Endothelial cell of umbilical vein (primary cell): ENCODE measurements around the gene CIP2A. TPM values are rescaled to one million over a fixed set of nuclear protein-coding genes. Genes with fewer than 3 reads are reported as not detected.

ENCODE experiments used
- BruUV-seq: library from RNA; stranded (reverse); fragments of 400-500 nt; replicated peaks from 2 replicates; lab custom pipeline; 2021; lab: Mats Ljungman, UMichigan
- CTCF ChIA-PET: fragments of 300-600, 350-600 bp; sonication (Branson Sonifier 250); formaldehyde crosslinking; loops from one replicate; lab custom pipeline; 2021; ENCODE audit warnings: antibody characterized with exemption, inconsistent platforms; lab: Charles Lee
- POLR2A ChIA-PET: fragments of 300-600, 350-600 bp; sonication (Branson Sonifier 250); formaldehyde crosslinking; loops from one replicate; lab custom pipeline; 2021; ENCODE audit warnings: antibody characterized with exemption, inconsistent platforms; lab: Charles Lee
- DNase-seq: peaks from one replicate; pipeline ENCODE4 v3.0.0-alpha.2; 2011; ENCODE audit warnings: low read depth, low spot score
- FAIRE-seq: peaks from 2 replicates; lab custom pipeline; 2011; peaks lifted over from hg19 to GRCh38; lab: Jason Lieb, UNC
- H2AFZ ChIP-seq: 2 replicates; pipeline ENCODE4 v1.6.0; 2012; ENCODE audit warnings: low read depth, low read length, control low read depth, inconsistent platforms
- H3K27ac ChIP-seq: 2 replicates; pipeline ENCODE4 v1.5.1; 2011; ENCODE audit warnings: low read depth, mild to moderate bottlenecking, control low read depth, low read length, moderate library complexity; ENCODE audit not compliant: insufficient read depth
- H3K27me3 ChIP-seq, 2 experiments: 2 replicates each; pipeline versions ENCODE4 v1.6.0 to v1.6.1; 2011; ENCODE audit warnings: low read length in 2 of 2, mixed read lengths in 1 of 2; ENCODE audit not compliant: control insufficient read depth in 2 of 2, insufficient read depth in 2 of 2
- H3K36me3 ChIP-seq, 2 experiments: 2 replicates in 1 of 2; 3 replicates in 1 of 2; pipeline ENCODE4 v1.5.1; 2011; ENCODE audit warnings: low read length in 2 of 2, mild to moderate bottlenecking in 1 of 2, moderate library complexity in 1 of 2; ENCODE audit not compliant: control insufficient read depth in 2 of 2, insufficient read depth in 2 of 2; ENCODE audit errors: extremely low read depth in 1 of 2
- H3K4me1 ChIP-seq: 3 replicates; pipeline ENCODE4 v1.5.1; 2011; ENCODE audit warnings: mild to moderate bottlenecking, low read length; ENCODE audit not compliant: control insufficient read depth, insufficient read depth; ENCODE audit errors: extremely low read depth
- H3K4me2 ChIP-seq: 2 replicates; pipeline ENCODE4 v1.6.1; 2011; ENCODE audit warnings: low read length, control low read depth, mixed read lengths; ENCODE audit not compliant: insufficient read depth
- H3K4me3 ChIP-seq, 3 experiments: fragments of 200-600 bp in 1 of 3; sonication (generic), shearing (Covaris generic) in 1 of 3; replicated peaks in 1 of 3; 2 replicates each; pipeline ENCODE4 v1.5.1; 2011 to 2016; ENCODE audit warnings: control low read depth in 3 of 3, low read length in 3 of 3, mild to moderate bottlenecking in 2 of 3, inconsistent platforms in 1 of 3, low read depth in 1 of 3, moderate library complexity in 1 of 3; ENCODE audit not compliant: insufficient read depth in 1 of 3
- H3K79me2 ChIP-seq: 2 replicates; pipeline ENCODE4 v1.6.0; 2012; ENCODE audit warnings: low read length, inconsistent platforms; ENCODE audit not compliant: control insufficient read depth, insufficient read depth
- H3K9ac ChIP-seq: replicated peaks from 2 replicates; pipeline ENCODE3; 2011; ENCODE audit warnings: low read length, control low read depth; ENCODE audit not compliant: insufficient read depth; ENCODE audit errors: extremely low read depth
- H3K9me1 ChIP-seq: replicated peaks from 3 replicates; pipeline ENCODE4 v1.6.0; 2011; ENCODE audit warnings: mild to moderate bottlenecking, low read length; ENCODE audit not compliant: control insufficient read depth, insufficient read depth; ENCODE audit errors: extremely low read depth
- H3K9me3 ChIP-seq: replicated peaks from 2 replicates; pipeline ENCODE4 v1.5.1; 2012; ENCODE audit warnings: low read length, inconsistent platforms; ENCODE audit not compliant: control insufficient read depth, insufficient read depth
- H4K20me1 ChIP-seq: replicated peaks from 2 replicates; pipeline ENCODE3; 2011; ENCODE audit warnings: mild to moderate bottlenecking, low read length; ENCODE audit not compliant: control insufficient read depth, insufficient read depth; ENCODE audit errors: extremely low read depth
- EZH2 ChIP-seq: IDR thresholded peaks from 2 replicates; pipeline ENCODE4 v1.6.1; 2012; ENCODE audit warnings: borderline replicate concordance, low read depth, mild to moderate bottlenecking, moderate library complexity, low read length, inconsistent platforms; ENCODE audit not compliant: severe bottlenecking
- FOS ChIP-seq: IDR thresholded peaks from 2 replicates; pipeline ENCODE4 v1.6.1; 2011; ENCODE audit warnings: mild to moderate bottlenecking, low read length, moderate library complexity, borderline replicate concordance; ENCODE audit not compliant: insufficient read depth
- GATA2 ChIP-seq: IDR thresholded peaks from 2 replicates; pipeline ENCODE4 v1.7.0; 2011; ENCODE audit warnings: low read depth, mild to moderate bottlenecking, moderate library complexity, mixed read lengths, low read length; ENCODE audit not compliant: insufficient read length, insufficient read depth
- JUN ChIP-seq: IDR thresholded peaks from 2 replicates; pipeline ENCODE4 v1.6.1; 2011; ENCODE audit warnings: borderline replicate concordance, low read depth; ENCODE audit not compliant: insufficient read length, insufficient read depth
- MYC ChIP-seq: IDR thresholded peaks from one replicate; pipeline ENCODE4 v1.6.1; 2011; ENCODE audit warnings: mild to moderate bottlenecking, low read depth, low read length
- POLR2A ChIP-seq: IDR thresholded peaks from 2 replicates; pipeline ENCODE4 v1.6.1; 2012; ENCODE audit warnings: low read depth, mild to moderate bottlenecking, control low read depth, low read length
- POLR2AphosphoS5 ChIP-seq: IDR thresholded peaks from 2 replicates; pipeline ENCODE4 v1.6.1; 2012; ENCODE audit warnings: low read depth, mild to moderate bottlenecking, control low read depth, low read length, moderate library complexity; ENCODE audit not compliant: insufficient read depth
- dilution Hi-C: fragments of 300-500 bp; cut with MboI; formaldehyde crosslinking; loops from one replicate; pipeline ENCODE4 v1.15.0; 2019; ENCODE audit warnings: low sequenced_read_pairs; ENCODE audit not compliant: extremely low pct_ligation_motif_present
- intact Hi-C: fragments of 100-400 bp; cut with micrococcal nuclease; formaldehyde crosslinking; loops from one replicate; pipeline ENCODE4 v1.10.0; 2022
- polyA plus RNA-seq, 4 experiments: library from polyadenylated mRNA; depleted of rRNA in 3 of 4; stranded (reverse) in 3 of 4; unstranded in 1 of 4; fragments of >200 nt; gene quantifications; 2 replicates each; pipeline versions ENCODE4 v1.2.1 to v1.2.3, GENCODE V29; 2011 to 2012; ENCODE audit warnings: missing spikeins in 1 of 4
- total RNA-seq: library from RNA; stranded (reverse); gene quantifications from 2 replicates; pipeline ENCODE4 v1.2.3, GENCODE V29; 2021
- TF ChIP-seq, protein P1 (sequence below): IDR thresholded peaks from 2 replicates; pipeline ENCODE4 v1.6.1; 2011; ENCODE audit not compliant: insufficient read depth, insufficient read length
- TF ChIP-seq, protein P2 (sequence below), 2 donors: IDR thresholded peaks; 1 replicate in 1 of 2; 2 replicates in 1 of 2; pipeline ENCODE4 v1.5.1; 2011; ENCODE audit warnings: low read length in 2 of 2, mild to moderate bottlenecking in 2 of 2, moderate library complexity in 2 of 2, control low read depth in 1 of 2, inconsistent platforms in 1 of 2, low read depth in 1 of 2; ENCODE audit not compliant: insufficient read depth in 1 of 2; ENCODE audit errors: extremely low read depth in 1 of 2

CIP2A gene
- total and polyA plus RNA-seq, 2 donors (not counting 3 experiments of a cell fraction or from before 2014, with no cell fraction given), result 9.4 to 33.7 TPM

DNA sequence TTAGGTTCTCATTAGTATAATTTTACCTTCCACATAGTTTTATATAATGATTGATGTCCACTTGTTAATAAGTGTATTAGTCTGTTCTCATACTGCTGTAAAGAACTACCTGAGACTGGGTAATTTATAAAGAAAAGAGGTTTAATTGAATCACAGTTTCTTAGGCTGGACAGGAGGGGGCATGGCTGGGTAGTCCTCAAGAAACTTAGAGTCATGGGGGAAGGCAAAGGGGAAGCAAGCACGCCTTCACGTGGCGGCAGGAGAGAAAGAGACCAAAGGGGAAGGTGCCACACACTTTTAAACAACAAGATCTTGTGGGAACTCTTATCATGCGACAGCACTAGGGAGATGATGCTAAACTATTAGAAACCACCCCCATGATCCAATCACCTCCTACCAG, 19.5 kb upstream of the CIP2A start:
- H3K9ac ChIP-seq, result no peak overlapping the region
- H3K9me1 ChIP-seq, result no peaks in the 10 kb centered on the region
- DNase-seq, result no peak
- no peak for FAIRE-seq
- ChIA-PET CTCF (no interaction called here), POLR2A (no interaction called here)
- no peaks in the 10 kb centered on the region for H3K27me3 ChIP-seq
- H3K4me1 ChIP-seq, result peaks cover 5% of the 10 kb centered on the region
- TF ChIP-seq, protein P1, sequence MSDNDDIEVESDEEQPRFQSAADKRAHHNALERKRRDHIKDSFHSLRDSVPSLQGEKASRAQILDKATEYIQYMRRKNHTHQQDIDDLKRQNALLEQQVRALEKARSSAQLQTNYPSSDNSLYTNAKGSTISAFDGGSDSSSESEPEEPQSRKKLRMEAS, result no peak
- TF ChIP-seq EZH2, result no peak
- TF ChIP-seq GATA2, result no peak
- no peak for TF ChIP-seq POLR2A
- no peak for TF ChIP-seq MYC
- no peak for TF ChIP-seq JUN
- no peak for TF ChIP-seq FOS
- TF ChIP-seq POLR2AphosphoS5, result no peak
- TF ChIP-seq, protein P2, sequence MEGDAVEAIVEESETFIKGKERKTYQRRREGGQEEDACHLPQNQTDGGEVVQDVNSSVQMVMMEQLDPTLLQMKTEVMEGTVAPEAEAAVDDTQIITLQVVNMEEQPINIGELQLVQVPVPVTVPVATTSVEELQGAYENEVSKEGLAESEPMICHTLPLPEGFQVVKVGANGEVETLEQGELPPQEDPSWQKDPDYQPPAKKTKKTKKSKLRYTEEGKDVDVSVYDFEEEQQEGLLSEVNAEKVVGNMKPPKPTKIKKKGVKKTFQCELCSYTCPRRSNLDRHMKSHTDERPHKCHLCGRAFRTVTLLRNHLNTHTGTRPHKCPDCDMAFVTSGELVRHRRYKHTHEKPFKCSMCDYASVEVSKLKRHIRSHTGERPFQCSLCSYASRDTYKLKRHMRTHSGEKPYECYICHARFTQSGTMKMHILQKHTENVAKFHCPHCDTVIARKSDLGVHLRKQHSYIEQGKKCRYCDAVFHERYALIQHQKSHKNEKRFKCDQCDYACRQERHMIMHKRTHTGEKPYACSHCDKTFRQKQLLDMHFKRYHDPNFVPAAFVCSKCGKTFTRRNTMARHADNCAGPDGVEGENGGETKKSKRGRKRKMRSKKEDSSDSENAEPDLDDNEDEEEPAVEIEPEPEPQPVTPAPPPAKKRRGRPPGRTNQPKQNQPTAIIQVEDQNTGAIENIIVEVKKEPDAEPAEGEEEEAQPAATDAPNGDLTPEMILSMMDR (IDR thresholded peaks at IDR 0.05; ENCODE audit: extremely low read depth in 1 of 2, insufficient read depth in 1 of 2, low read depth in 1 of 2, low read length in 2 of 2), result no peak
- no peak overlapping the region for H3K4me2 ChIP-seq
- H3K4me3 ChIP-seq, result no peak overlapping the region
- BruUV-seq, result no TSS peak
- no peaks in the 10 kb centered on the region for H3K36me3 ChIP-seq
- intact Hi-C loops (no loop called here), dilution Hi-C loops (no loop called here)
- H3K27ac ChIP-seq, result no peak overlapping the region
- no peak overlapping the region for H2AFZ ChIP-seq
- no peaks in the 10 kb centered on the region for H3K9me3 ChIP-seq
- no peaks in the 10 kb centered on the region for H3K79me2 ChIP-seq
- no peaks in the 10 kb centered on the region for H4K20me1 ChIP-seq
